HG03442 (cell line): ENCODE measurements around the gene TH.

Source experiments
- ATAC-seq: cut with Tn5 transposase; IDR thresholded peaks from one replicate; pipeline ENCODE4 v1.9.1; 2021; ENCODE audit warnings: mild to moderate bottlenecking, moderate library complexity; ENCODE audit not compliant: unreplicated experiment

The TH gene

DNA sequence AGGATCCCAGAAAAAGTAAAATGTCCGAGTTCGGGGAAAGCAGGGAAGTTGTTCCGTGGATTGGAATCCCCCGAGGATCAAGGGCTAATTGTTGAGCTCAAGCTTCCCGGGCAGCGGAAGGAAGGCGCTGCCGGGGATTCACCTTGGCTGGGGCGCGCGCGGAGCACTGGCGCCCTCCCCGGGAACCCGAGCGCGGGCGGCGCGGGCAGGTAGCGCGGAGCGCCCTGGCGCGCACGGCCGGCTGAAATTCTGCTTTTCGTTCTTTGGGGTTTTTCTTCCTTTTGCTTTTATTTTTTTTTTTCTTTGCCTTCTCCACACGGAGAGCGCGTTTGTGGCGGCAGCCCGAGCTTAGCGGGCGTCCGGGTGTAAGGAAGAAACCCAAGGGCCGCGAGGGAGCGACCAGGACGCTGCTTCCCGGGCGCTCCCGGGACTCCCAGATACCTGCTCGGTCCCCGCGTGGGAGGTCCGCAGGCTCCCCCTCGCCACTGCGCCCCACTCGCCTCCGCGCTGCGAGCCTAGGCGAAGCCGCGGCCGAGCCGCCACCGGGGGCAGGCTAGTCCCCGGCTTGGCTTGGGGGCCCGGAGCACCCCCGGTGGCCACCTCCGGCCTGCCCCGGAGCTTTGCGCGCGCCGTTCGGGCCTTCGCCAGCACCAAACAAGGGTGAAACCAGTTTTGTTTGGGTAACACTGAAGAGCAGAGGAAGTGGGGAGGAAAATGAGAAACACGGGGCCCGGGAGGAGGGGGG, 27.6 kb downstream of the TH start:
- no peak for ATAC-seq

DNA sequence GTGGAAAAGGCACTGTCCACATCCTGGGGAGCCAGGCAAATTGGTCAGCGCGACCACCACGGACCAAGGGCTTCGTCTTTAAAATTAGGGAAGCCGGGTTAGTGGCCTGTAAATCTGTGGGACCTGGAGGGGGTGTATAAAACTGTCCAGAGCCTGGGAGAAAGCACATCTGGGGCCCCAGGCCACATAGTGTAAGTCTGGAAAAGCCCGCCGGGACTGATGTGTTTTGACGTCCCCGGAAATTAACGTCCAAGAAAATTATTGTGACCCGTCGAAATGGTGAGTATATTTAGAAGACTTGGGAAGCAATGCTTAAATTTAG, 28.2 kb downstream of the TH start:
- ATAC-seq: no peak

DNA sequence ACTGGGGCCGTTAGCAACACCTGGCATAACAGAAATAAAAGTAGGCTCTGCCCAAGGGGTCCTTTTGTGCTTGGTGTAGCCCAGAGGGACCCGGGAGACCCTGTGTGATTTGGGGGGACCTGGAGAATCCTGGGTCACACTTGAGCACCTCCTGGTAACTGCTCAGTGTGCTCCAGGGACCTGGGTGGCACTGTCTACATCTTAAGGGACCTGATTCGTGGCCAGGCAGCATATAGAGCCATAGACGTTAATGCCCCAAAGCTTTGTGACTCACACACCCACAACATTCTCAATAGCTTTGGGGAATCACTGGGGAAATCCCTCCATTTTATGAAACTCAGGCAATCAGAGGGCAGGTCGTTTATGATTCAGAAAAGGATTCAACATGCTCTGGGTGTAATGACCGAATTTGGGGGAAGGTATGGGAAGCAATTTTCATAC, 28.8 kb downstream of the TH start:
- ATAC-seq: no peak

DNA sequence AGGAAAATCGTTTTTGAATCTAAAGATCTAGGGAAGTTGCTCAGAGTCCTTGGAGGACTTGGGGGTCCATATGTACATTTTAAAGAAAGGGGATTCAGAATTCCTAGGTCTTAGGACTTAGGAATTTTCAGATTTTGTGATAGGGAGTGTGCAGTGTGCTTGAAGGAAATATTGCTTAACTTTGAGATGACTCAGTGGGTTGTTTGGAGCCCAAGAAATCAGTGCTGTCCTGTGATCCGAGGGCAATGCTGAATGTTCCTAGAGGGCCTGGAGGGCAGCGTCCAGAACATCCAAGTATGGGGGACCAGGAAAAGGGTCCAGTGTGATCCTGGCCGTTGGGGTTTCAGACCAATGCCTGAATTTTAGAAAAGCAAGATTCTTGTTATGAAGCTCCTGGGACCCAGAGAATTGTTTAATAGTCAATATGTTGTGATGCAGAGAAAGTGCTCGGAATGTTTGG, 29.3 kb downstream of the TH start:
- ATAC-seq: no peak

DNA sequence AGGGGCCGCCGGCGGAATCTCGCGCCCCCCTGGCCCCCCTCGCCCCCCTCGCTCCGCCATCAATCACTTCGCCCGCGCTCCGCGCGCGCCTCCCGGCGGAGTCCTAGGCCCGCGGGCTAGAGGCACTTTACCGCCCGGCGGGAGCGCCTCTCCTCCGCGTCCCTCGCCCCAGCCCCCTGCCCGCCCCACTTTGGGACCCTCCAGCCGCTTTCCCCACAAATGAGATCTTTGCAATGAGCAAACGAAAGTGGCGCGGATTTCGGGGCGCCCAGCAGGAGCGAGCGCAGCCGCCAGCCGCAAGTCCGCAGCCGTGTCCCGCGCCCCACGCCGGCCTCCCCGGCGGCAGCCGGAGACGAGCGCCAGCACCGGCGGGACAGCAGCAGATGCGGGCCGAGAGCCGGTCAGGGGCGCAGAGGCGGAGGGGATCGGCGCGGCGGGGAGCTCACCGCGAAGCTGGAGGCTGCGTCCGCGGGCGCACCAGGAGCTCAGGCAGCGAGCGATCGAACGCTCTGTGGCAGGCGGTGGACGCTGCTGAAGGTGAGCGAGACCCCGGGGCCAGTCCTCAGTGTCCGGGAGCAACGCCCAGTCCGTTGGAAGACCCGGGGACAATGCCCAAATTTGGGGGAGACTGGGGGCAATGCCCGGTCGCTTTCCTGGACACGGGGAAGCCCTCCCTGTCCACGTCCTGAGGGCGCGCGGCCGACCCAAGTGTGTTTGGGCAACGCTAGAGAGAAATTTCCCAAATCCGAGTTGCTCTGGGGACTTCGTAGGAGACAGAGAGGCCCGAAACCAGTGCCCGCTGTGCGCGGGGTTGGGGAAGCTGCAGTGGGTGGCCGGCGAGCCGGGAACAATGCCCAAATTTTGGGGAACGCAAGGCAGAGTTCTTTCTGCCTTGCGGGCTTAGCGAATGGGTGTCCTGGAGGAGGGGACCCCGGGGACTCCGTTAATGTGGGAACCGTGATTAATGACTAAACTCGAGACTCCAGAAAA, 30.9 kb downstream of the TH start:
- no peak for ATAC-seq

DNA sequence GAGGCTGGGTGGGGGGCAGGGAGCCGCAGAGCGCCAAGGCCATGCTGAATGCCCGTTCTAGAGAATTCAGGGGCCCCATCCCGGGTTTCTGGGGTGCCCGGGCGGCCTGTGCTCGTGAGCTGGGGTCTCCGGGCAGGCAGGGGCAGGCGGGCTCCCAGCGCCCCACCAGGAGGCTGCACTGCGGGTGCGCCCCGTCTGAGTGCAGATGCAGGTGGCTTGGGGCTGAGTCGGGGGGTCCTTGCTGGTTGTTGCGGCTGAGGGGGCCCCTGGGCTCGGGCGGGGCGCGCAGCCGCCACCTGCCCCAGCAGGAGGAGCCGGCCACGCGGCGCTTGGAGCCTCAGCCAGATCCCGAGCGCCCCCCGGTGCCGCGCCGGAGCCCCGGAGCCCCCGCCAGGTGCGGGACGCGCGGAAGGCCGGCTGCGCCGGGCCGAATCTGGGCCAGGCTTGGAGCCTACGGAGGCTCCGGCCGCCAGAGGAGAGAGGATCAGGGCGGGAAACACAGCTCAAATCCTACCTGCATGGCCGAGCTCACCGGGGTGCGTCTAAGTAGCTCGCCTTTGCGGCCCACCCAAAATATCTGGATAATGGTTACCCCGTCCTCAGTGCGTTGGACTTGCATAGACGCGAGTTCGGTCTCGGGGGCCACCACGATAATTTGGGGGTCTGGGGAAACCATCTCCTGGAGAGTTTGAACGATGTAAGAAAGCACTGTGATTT, 31.8 kb downstream of the TH start:
- no peak for ATAC-seq

DNA sequence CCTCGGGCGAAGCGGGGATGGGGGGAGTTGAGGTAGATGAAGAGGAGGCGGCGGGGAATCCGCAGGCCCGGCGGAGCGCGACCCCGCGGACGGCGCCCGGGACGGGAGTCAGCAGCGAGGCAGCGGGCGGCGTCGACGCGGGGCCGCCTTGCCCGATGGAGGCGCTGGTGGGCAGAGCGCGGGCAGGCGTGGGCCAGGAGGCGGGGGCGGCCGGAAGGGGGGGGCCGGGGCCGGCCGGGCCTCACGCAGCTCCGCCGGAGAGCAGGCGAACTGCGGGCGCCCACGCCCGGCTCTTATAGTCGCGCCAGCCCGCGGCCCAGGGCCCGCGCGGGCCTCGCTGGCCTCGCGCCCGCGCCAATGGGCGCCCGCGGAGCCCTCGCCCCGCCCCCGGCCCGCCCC, 32.5 kb downstream of the TH start, which contains the start of gene IGF2:
IGF2 (minus strand) TSS at position 267 of the 399 bp plus-strand sequence. CDS start 3,866 bp downstream, outside the sequence.
- no peak for ATAC-seq

DNA sequence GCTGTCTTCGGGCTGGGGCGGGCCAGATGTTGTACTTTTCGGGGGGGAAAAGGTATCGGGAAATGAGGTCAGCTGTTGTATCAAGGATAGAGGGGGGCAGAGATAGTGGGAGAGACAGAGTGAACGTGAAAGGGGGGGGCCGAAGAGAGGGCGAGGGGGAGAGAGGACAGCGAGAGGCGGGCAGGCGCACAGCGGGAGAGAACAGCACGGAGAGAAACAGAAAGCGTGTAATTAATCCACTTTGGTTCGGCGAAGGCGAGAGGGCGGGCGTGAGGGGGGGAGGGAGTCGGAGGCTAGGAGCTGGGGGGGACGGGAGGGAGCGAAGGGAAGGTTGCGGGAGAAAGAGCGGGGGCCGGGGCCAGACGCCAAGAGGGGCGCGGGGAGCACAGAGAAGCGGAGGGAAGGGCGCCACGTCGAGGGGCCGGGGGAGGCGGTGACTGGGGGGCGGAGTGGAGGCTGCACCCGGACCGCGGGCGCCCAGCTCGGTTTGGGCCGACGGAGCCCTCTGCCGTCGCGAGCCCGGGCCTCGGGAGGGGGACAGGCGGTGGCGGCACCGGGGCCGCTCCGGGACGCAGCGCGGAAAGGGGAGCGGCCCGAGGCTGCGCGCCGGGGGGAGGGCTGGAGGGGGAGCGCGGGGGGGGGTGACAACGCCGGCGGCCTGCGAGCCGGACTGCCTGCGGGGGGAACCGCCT, 33.0 kb downstream of the TH start:
- ATAC-seq: no peak

DNA sequence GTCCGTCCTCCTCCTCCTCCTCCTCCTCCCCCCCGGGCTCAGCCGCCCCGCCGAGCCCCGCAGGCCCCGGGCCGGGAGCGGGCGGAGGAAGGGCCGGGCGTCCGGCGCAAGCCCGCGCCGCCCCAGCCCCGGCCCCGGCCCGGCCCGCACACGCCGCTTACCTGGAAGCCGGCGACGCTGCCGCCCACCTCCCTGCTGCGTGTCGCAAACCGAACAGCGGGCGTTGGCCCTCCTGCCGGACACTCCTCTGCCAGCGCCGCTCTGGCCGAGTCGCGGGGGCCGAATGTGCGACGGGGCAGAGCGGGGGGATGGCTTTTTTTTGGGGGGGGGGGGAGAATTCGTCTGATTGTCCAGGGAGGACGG, 33.6 kb downstream of the TH start:
- ATAC-seq: no peak

DNA sequence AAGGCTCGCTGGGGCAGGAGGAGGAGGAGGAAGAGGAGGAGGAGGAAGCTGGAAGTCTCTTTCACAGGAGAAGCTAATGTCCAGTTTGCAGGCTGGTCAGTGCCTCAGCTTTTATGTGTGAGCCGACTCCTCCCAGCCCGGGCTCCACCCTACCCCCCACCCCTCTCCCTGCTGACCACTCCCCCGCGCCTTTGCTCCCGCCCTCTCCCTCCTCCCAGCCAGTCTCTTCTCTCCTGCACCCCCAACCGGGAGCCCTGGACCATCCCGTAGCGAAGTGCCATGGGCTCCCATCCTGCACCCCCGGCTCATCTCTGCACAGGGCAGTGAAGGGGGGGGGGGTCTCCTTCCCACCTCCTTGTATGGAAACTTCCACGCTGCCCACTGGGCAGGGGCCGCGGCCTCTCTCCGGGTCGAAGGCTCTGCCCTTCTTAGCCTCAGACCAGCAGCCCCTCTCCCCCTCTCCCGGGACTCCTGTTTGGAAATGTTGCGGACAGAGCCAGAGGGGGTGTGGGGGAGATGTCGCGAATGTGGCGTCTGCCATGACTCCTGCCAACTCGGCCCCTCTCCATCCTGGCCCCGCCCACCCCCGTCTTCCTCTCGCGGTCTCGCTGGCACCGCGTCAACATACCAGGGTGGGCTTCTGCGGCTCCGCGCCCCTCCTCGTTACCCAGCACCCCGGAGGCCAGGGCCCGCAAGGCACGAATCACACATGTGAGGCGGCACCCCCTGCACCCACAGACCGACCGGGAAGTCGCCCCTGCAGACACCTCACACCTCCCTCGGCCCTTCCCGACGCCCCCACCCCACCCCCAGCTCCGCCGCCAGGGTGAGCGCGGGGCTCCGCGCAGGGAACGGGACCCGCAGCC, 34.2 kb downstream of the TH start:
- no peak for ATAC-seq

DNA sequence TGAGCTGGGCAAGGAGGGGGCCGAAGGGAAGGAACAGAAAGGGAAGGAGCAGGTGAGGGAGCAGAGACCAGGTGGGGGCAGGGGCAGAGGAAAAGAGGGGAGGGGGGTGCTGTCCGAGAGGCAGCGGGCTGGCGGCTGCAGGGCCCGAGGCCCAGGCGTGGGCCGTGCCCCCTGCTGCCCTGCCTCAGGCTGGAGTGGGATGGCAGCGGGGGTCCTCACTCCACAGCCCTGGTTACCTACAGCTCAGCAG, 34.7 kb downstream of the TH start:
- ATAC-seq: no peak

DNA sequence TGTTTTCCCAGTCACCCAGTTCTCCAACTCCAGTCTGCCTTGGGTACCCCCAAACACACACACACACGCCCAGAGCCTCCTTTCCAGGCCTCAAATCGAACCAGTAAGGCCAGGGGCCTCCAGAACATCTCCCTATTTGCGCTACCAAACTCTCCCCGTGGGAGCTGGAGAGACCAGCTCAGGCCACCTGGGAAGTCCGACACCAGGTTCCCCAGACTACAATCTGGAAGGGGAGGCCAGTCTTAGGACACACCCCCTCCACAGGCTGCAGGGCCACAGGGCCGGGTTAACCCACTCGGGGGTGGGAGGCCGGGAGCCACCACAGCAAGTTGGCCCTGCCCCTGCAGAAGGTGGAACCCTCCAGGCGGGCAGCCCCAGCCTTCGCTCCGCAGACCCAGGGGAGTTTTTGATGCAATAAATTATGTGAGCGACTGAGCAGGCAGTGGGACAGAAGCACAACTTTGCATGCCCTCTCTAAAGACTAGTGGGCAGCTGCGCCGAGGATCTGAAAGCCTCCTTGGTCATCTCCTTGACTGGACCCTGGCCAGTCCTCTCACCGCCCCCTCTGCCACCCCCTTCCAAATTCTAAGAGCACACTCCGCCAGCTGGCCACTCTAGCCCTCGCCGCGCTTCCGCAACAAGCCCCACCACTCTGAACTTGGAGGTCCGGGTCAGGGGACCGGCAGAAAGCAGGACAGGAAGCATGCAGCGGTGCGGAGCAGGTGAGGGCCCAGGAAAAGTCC, 35.2 kb downstream of the TH start:
- ATAC-seq: no peak

DNA sequence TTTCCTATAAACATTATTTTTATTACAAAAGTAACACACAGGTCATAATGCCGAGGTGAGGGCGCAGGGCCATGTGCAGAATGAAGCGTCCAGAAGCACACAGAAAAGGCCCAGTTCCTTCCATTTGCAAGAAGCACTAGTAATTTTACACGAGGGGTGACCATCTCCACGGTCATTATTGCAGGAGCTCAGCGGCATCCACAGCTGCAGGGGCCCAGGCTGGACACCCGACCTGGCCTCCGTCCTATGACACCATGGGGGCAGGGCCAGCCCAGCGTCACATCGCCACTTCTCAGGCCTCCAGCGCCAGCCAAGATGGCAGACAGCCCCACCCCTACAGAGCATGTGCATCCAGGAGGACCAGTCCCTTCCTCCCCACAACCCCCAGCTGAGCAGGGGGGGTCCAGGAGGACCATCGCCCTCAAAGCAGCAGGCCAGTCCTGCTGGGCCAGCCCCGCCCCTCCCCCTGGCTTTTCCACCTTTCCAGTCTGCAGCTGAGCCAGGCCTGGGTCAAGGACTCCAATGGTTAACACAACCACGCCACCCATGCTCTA, 35.9 kb downstream of the TH start:
- ATAC-seq: no peak

DNA sequence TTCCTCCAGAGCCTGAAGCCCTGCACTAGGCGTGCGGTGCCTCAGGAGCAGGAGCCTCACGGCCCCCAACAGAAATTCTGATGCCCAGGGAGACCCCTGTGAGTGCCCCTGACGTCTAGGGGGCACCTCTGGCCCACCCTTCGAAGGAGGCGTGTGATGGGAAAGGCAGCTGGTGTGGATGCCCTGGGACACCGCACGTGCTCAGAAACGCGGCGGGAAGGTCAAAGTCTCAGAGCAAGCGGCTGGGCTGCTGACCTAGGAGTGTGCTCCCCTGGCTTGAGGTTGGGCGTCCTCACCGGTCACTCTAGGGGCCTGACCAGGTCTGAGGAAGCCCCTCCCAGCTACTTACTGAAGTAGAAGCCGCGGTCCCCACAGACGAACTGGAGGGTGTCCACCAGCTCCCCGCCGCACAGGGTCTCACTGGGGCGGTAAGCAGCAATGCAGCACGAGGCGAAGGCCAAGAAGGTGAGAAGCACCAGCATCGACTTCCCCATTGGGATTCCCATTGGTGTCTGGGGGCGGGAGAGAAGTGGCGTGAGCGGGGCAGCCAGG, 36.5 kb downstream of the TH start:
- ATAC-seq: no peak

DNA sequence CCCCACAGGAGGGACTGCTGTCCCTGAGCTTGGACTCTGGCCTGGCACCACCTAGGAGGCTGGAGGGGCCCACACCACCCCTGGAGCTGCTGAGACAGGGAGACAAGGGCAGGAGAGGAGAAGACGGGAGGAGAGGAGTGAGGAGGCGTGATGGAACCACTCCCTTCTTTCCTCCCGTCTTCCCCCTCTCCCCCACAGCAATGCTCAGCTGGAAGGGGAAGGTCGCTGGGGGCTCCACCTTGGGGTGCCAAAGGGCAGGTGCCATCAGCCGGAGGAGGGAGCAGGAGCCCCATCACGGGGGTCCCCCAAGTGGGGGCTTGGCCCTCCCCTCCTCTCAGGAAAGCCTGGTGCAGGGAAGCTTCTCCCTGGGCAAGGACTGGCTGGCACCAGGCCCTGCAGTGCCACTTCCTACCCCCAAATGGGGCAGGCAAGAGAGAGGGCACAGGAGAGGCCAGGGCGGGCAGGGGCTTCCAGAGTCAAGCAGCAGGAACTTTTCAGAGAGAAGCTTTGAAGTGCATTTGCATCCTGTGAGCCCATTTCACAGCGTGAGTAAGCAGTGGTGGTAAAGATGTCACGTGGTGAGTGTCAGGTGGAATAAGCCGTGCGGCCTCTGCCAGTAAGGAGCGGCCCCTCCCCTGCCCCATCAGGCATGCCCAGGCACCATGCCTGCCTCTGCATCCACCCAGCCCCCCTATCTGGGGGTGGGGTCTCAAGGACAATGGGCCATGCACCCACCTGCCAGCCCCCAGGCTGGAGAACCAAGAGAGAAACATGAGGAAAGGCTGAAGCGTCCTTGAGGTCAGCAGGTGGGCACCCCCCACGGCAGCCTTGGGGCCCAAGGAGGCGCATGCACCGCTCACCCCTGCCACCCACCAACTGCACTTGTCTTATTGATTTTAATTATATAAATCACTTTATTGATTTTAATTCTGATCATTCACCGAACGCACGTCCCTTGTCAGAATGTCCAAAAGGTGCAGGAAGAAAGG, 37.3 kb downstream of the TH start:
- no peak for ATAC-seq

DNA sequence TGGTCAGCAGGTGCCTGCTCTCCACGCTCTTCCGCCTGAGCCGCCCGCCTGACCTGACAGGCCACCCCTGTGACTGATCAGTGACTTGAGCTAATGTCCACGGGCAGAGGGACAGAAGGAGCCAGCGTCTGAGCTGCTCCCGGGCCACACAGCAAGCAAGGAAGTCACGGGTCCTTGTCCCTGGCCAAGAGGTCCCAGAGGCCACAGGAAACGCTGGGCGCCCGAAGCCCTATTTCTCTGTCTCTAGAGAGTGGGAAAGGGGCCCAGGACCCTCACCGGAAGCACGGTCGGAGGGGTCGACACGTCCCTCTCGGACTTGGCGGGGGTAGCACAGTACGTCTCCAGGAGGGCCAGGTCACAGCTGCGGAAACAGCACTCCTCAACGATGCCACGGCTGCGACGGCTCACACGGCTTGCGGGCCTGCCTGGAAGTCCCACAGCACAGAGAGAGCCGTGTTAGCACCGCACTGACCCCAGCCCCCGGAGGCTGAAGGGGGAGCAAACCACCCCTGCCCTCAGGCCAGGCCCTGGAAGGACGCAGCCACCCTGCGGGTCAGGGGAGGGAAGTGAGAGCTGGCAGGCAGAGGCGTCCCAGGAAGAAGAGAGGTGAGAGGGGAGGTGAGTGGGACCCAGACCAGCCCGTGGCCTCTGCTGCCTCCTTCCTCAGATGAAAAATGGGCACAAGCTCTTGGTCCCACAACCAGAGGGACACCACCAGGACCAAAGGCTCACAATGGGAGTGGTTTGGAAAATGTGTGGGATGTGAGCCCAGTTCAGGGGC, 38.2 kb downstream of the TH start:
- no peak for ATAC-seq

DNA sequence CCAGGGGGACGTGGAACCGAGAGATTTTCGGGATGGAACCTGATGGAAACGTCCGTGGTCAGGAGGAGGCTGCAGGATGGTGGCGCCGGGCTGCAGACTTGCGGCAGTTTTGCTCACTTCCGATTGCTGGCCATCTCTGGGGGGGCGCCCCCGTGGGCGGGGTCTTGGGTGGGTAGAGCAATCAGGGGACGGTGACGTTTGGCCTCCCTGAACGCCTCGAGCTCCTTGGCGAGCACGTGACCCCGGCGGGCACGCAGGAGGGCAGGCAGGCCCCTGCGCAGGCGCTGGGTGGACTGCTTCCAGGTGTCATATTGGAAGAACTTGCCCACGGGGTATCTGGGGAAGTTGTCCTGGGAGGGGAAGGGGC, 38.8 kb downstream of the TH start:
- no peak for ATAC-seq
